GM04503 (cell line): ENCODE measurements around the gene BCAN.
"Not testable (repeated sequence)": the region's sequence is repeated elsewhere in the genome, so short reads cannot be mapped to it uniquely, and the experiment has no call there.

ENCODE experiments used
- DNase-seq: peaks from one replicate; pipeline ENCODE4 v3.0.0-alpha.2; 2012; ENCODE audit warnings: low read depth

BCAN gene

GRCh38 chr1:156618853-156619581 is 22.9 kb upstream of the BCAN start, which contains the start of gene HAPLN2:
HAPLN2 (plus strand) TSS chr1:156619415; CDS start chr1:156623491, 4,076 bp downstream.
- DNase-seq = no peak

GRCh38 chr1:156619582-156619955 is 22.3 kb upstream of the BCAN start:
- no peak for DNase-seq

- DNase-seq = no peak
Measured at GRCh38 chr1:156622581-156623297, 19.2 kb upstream of the BCAN start.

DNA sequence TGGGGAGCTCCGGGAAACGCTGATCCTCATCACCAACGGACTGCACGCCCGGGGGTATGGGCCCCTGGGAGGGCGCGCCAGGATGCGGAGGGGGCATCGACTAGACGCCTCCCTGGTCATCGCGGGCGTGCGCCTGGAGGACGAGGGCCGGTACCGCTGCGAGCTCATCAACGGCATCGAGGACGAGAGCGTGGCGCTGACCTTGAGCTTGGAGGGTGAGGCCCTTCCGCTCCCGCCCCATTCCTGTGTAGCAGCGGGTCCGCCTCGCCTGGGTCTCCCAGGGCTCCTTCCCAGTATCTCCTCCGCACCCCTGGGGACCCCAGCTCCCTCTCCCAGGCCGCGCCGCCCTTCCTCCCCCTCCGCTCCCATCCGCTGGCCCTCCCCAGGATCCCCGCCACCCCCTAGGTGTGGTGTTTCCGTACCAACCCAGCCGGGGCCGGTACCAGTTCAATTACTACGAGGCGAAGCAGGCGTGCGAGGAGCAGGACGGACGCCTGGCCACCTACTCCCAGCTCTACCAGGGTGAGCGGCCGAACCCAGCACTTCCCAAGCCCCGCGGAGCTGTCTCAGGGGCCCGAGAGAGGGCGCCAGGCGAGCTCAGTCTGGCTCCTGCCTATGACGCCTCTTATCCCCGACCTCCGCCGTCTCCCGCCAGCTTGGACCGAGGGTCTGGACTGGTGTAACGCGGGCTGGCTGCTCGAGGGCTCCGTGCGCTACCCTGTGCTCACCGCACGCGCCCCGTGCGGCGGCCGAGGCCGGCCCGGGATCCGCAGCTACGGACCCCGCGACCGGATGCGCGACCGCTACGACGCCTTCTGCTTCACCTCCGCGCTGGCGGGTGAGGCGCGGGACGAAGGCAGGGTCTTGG is 17.7 kb upstream of the BCAN start:
- DNase-seq = no peak

DNA sequence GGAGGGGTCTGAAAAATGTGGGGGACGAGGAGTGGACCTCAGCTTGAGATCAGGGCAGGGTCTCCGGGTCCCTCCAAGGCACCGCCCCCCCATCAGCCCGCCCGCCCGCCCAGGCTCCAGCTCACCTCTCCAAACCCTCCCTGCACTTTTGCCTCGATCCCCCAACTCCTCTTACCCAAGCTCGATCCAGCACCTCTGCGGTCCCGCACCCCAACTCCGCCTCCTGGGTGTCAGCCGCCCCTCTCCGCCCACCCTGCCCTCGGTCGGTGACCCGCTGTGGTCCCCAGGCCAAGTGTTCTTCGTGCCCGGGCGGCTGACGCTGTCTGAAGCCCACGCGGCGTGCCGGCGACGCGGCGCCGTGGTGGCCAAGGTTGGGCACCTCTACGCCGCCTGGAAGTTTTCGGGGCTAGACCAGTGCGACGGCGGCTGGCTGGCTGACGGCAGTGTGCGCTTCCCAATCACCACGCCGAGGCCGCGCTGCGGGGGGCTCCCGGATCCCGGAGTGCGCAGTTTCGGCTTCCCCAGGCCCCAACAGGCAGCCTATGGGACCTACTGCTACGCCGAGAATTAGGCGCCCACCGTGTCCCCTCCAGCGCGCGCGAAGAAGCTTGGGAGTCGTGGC is 17.0 kb upstream of the BCAN start:
- DNase-seq = no peak

DNA sequence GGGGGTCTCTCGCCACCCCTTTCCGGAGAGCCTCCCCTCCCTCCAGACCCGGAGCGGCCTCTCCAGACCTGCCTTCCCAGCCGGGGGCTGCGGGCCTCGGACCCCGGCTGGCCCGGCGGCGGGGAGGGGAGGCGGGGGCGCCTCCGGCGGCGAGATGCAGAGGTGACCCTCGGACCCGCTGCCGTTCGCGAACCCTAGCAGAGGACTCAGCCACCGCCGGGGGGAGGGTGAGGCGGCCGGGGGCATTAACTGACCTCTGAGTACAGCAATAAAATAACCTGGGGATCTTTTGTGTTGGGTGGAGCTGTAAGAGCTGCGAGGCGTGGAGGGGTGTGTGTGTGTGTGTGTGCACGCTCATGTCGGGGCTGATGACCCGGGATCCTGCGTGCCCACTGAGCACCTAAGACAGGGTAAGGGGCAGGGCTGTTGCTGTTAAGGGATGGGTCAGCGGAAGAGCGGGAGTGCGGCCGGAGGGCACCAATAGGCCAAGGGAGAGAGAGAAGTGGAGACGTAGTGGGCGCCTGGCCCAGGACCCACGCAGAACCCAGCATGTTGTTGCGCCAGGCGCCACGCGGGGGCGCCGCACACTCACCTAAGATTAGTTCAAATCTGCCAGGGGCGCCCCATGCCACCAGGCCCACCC is 16.4 kb upstream of the BCAN start:
- no peak for DNase-seq

- no peak for DNase-seq
Measured at GRCh38 chr1:156626079-156626438, 15.9 kb upstream of the BCAN start.

- no peak for DNase-seq
Measured at GRCh38 chr1:156627313-156627880, 14.5 kb upstream of the BCAN start.

DNA sequence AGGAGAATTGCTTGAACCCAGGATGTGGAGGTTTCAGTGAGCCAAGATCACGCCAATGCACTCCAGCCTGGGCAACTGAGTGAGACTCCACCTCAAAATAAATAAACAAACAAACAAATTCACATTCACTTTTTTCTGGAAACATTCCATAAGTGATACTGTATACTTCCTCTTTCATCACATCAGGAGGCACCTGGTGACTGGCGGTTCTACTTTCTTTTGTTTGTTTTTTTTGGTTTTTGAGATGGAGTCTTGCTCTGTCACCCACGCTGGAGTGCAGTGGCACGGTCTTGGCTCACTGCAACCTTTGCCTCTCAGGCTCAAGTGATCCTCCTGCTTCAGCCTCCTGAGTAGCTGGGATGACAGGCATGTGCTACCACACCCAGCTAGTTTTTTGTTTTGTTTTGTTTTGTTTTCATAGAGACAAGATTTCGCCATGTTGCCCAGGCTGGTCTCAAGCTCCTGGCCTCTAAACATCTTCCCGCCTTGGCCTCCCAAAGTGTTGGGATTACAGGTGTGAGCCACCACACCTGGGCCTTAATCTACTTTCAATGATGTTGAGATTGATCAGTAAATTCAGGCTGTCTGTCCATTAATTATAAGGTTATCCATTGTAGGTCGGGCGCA is 12.0 kb upstream of the BCAN start:
- DNase-seq = no peak

DNA sequence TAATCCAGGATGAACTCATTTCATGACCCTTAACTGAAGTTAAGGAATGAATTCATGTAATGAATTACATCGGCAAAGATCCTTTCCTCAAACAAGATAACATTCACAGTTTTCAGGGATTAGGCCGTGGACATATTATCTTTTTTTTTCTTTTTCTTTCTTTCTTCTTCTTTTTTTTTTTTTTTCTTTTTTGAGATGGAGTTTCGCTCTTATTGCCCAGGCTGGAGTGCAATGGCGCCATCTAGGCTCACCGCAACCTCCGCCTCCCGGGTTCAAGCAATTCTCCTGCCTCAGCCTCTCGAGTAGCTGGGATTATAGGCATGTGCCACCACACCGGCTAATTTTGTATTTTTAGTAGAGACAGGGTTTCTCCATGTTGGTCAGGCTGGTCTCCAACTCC is 10.8 kb upstream of the BCAN start:
- DNase-seq = not testable (repeated sequence)

DNA sequence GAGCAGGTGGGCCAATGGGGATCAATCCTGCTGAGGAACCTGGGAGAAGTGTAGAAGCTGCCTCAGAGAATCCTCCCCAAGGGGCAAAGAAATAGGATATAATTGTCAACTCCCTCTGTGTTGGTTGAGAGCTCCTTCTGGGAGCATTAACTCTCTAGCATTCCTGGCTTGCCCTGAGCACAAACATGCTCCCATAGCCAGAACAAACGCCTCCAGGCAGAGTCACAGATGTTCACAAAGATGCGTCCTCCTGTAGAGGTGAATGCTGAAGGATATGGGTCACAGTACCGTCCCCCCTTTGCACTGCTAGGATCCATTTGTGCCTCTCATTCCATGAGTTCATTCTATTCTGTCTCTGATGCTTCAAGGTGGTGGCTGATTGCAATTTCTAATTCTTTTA is 9.6 kb upstream of the BCAN start:
- no peak for DNase-seq

DNA sequence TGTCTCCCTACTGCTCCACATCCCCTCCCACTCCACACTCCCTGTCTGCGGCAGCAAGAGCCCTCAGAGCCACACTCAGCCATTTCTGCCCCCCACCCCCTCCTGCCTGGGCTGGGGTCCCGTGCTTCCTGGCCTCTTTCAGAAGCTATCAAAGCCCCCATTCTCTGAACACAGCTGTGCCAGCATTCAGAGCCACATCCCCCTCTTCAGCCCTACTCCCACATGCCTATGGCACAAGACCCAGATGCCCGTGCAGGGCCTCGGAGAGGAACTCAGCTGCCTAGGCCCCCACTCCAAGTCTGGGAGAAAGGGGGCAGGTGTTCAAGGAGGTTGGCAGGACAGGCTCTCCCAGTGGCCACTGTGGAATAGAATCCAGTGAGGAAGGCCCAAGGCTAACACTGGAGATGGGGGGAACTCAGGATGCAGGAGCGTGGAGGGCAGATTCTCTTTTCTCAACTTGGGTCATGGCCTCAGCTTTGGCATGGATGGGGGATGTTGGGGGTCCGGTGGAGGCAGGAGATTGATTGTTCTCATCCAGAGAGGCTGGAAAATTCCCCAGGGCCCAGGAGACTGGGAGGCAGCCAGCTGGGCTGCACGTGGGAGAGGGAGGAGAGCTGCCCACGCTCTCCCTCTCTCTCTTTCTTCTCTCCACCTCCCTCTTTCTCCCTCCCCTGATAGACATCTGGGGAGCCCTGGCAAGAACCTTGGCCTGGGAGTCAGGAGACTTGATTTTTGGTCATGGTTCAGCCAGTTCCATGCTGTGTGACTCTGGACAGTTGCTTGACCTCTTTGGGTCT is 3.5 kb upstream of the BCAN start:
- no peak for DNase-seq

GRCh38 chr1:156639601-156640101 is 2.3 kb upstream of the BCAN start:
- DNase-seq = no peak

DNA sequence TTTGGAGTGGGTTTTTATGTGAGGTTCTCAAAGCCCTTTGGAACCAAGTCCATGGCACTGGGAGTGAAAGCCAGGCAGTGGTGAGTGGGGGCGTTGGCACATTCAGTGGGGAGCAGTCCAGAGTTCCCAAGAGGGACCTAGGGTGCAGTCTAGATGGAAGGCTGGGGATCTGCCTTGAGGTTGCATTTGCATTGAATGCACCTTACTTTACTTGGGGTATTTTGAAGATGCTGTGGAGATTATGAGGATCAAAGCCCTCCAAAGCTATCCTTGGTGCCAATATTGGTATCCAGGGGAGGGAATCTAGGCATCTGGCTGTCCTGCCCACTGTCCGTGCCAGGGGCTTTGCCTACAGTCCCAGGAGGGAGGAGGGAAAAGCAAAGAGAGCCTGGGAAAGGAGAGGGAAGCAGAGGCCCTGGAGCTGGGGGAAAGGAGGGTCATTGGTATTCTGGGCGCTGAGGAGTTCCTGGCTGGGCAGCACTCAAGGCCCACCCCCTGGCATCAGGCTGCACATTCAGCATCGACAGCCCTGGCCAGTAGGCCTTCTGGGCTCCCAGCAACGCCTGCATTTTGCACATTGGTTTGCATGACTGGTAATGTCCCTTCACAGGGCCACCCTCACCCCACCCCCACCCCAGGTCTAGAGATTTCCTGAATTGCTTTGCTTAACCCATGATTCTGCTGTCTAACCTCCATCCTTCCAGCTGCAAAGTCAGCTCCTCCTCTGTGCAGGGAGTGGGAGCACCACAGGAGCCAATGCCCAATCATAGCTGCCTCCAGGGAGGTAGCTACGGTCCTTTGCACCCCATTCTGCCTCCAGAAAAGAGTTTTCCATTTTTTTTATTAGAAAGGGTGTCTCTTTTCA is 843 bp upstream of the BCAN start:
- DNase-seq = no peak

- no peak for DNase-seq
Measured at GRCh38 chr1:156642265-156643048, 540 bp downstream of the BCAN start.

DNA sequence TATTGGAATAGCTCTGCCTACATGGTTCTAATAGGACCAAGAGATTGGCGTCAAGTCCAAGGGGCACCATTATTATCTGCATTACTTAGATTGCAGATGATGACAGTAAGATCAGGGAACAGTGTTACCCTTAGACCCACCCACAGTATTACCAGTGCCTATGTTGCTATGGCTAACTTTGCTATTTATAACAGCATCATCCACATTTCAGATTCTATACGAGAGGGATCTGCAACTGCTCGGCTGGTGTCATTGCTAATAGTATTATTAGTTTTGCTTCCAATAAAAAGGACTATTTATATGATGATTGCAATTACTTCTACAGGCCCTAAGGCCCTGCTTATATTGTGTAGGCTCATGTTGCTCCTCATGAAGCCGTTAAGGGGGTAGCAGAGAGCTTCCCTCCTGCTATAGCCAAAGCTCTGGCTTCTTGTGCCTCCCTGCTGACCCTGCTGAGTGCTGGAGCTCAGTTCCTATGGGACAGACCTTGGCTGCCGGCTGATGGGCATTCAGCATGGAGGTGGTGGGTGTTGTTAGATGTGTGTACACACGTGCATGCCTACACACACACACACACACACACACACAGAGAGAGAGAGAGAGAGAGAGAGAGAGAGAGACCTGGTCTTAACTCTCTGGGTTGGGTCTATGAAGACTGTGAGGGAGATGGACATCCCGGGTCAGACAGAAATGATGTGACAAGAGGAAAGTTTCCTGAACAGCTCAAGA is 1.3 kb downstream of the BCAN start:
- no peak for DNase-seq

DNA sequence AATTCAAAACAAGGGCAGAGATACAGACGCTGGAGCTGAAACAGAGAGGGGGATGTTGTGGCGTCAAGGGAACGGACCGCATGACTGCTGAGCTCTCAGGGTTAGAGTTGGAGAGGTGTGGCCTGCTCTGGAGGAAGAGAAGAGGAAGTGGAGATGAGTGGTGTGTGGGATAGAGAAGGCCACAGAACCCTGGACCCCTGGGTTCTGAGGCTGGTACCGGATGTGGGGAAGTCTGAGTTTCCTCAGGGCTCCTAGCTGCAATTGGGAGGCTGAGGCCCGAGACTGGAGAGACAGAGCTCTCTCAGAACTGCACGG is 1.8 kb downstream of the BCAN start:
- DNase-seq = no peak

DNA sequence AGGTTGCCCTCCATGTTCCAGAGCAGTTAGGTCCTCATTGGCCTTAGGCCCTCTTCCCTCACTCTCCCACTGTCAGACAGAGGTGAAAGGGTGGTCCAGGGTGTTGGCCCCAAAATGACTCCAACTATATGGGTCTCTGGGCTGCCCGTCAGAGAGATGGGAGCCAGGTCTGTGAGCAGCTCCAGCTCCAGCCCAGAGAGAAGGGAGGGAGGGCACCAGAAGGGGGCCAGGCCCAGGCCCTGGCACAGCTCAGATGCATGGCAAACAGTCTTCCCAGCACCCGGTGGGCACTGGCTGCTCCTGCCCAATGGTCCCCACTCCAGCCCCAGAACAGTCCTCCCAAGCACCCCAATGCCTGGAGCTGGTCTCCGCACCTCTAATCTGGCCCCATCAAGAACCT is 2.2 kb downstream of the BCAN start:
- no peak for DNase-seq
